Right lobe of liver (tissue), 4 donors: ENCODE measurements around the gene EIF4G3.

ENCODE experiments used
- CTCF ChIP-seq, 4 donors: fragments of 200-600 bp in 3 of 4; fragments of 450-650 bp in 1 of 4; IDR thresholded peaks; one replicate each; pipeline versions ENCODE4 v1.5.1 to v1.8.0; 2016 to 2022; ENCODE audit warnings: antibody characterized with exemption in 4 of 4, mild to moderate bottlenecking in 2 of 4
- POLR2A ChIP-seq: fragments of 450-650 bp; IDR thresholded peaks from one replicate; pipeline ENCODE4 v1.6.1; 2017; ENCODE audit warnings: antibody characterized with exemption, mild to moderate bottlenecking
- donor health status: DM: no; HTN: no; CAD: no.
- donor health status: DM: no; HTN: no; CAD: no.
- donor health status: DM: no; HTN: yes; CAD: no.

DNA sequence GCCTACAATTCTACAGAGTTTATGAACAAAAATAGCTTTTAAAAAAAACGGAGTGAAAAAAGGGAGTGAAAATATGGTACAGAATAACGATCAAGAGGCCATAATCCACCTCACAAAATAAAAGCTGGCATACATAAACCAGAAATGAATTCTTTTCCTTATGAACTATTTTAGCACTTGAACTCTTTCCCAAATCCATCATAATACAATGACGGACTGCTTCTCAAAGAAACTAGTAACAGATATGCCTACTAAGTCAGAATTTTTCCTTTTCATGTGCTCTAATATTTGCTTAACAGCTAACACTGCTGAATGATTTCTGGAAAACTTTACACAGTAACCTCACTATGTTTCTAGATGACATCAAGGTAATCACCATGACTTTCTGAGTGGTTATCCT is 144.0 kb downstream of the EIF4G3 start:
- no peak for TF ChIP-seq CTCF (IDR thresholded peaks at IDR 0.05)
- no peak for TF ChIP-seq POLR2A
